HepG2 (cell line): ENCODE data around the gene RNF208. TPM values are rescaled to one million over a fixed set of nuclear protein-coding genes. Genes with fewer than 3 reads are reported as not detected.

ENCODE experiments used
- CREM ChIP-seq, 2 experiments: sonication (generic) in 1 of 2; formaldehyde crosslinking in 1 of 2; IDR thresholded peaks; 2 replicates each; pipeline versions ENCODE4 v1.4.0 to v1.6.1; 2016 to 2020; ENCODE audit warnings: antibody characterized with exemption in 1 of 2, mild to moderate bottlenecking in 1 of 2, missing genetic modification reagents in 1 of 2
- ESRRA ChIP-seq: sonication (generic); formaldehyde crosslinking; IDR thresholded peaks from 2 replicates; pipeline ENCODE4 v1.5.1; 2020; ENCODE audit warnings: mild to moderate bottlenecking, low read depth, missing genetic modification reagents
- FIP1L1 ChIP-seq: fragments of 200-400 bp; formaldehyde crosslinking; IDR thresholded peaks from 2 replicates; pipeline ENCODE4 v1.6.1; 2018; ENCODE audit warnings: low read depth, mild to moderate bottlenecking, low read length, moderate library complexity, borderline replicate concordance; ENCODE audit not compliant: insufficient read depth
- HNRNPLL ChIP-seq: fragments of 200-400 bp; formaldehyde crosslinking; IDR thresholded peaks from 2 replicates; pipeline ENCODE4 v1.6.1; 2017; ENCODE audit warnings: mild to moderate bottlenecking, low read depth, low read length; ENCODE audit not compliant: poor library complexity, severe bottlenecking
- HOXA3 ChIP-seq: sonication (generic); formaldehyde crosslinking; IDR thresholded peaks from 2 replicates; pipeline ENCODE4 v1.5.0; 2020; ENCODE audit warnings: missing genetic modification reagents
- IKZF5 ChIP-seq: IDR thresholded peaks from 2 replicates; pipeline ENCODE4 v1.6.1; 2018; ENCODE audit warnings: missing genetic modification reagents, mild to moderate bottlenecking, missing compliant biosample characterization
- MXD1 ChIP-seq: sonication (generic); formaldehyde crosslinking; IDR thresholded peaks from 2 replicates; pipeline ENCODE4 v1.4.0; 2020; ENCODE audit warnings: mild to moderate bottlenecking, missing genetic modification reagents
- PAX8 ChIP-seq: sonication (generic); formaldehyde crosslinking; IDR thresholded peaks from 2 replicates; pipeline ENCODE4 v1.8.0; 2022; ENCODE audit warnings: mild to moderate bottlenecking, missing genetic modification reagents, borderline replicate concordance
- POLR2A ChIP-seq, 2 experiments: IDR thresholded peaks; 2 replicates each; pipeline ENCODE4 v1.6.1; 2011; ENCODE audit warnings: low read depth in 2 of 2, low read length in 2 of 2, mild to moderate bottlenecking in 1 of 2, moderate library complexity in 1 of 2; ENCODE audit not compliant: insufficient read depth in 1 of 2
- PRMT3 ChIP-seq: sonication (generic); formaldehyde crosslinking; IDR thresholded peaks from 2 replicates; pipeline ENCODE4 v1.8.1; 2022; ENCODE audit warnings: low read depth, mild to moderate bottlenecking, moderate library complexity, missing genetic modification reagents, borderline replicate concordance
- SALL1 ChIP-seq: sonication (generic); formaldehyde crosslinking; IDR thresholded peaks from 2 replicates; pipeline ENCODE4 v1.8.0; 2022; ENCODE audit warnings: mild to moderate bottlenecking, missing genetic modification reagents
- SMC3 ChIP-seq: IDR thresholded peaks from 2 replicates; pipeline ENCODE4 v1.6.1; 2011; ENCODE audit warnings: low read length, improper control_type of control experiment
- TERF1 ChIP-seq: sonication (generic); formaldehyde crosslinking; IDR thresholded peaks from 2 replicates; pipeline ENCODE4 v1.8.0; 2022; ENCODE audit warnings: mild to moderate bottlenecking, missing genetic modification reagents, moderate library complexity
- UBTF ChIP-seq: sonication (generic); formaldehyde crosslinking; IDR thresholded peaks from 2 replicates; pipeline ENCODE4 v1.4.0; 2020; ENCODE audit warnings: mild to moderate bottlenecking, missing genetic modification reagents
- ZFP41 ChIP-seq: sonication (generic); formaldehyde crosslinking; IDR thresholded peaks from 2 replicates; pipeline ENCODE4 v1.4.0; 2020; ENCODE audit warnings: mild to moderate bottlenecking, missing genetic modification reagents, borderline replicate concordance
- ZFX ChIP-seq: sonication (generic); formaldehyde crosslinking; IDR thresholded peaks from 2 replicates; pipeline ENCODE4 v1.4.0; 2020; ENCODE audit warnings: mild to moderate bottlenecking, low read depth, missing genetic modification reagents, moderate library complexity
- ZMYM4 ChIP-seq: sonication (generic); formaldehyde crosslinking; IDR thresholded peaks from 2 replicates; pipeline ENCODE4 v1.8.1; 2023; ENCODE audit warnings: mild to moderate bottlenecking, missing genetic modification reagents
- ZNF34 ChIP-seq: sonication (generic); formaldehyde crosslinking; IDR thresholded peaks from 2 replicates; pipeline ENCODE4 v1.4.0; 2020; ENCODE audit warnings: mild to moderate bottlenecking, missing genetic modification reagents, borderline replicate concordance
- ZNF672 ChIP-seq: sonication (generic); formaldehyde crosslinking; IDR thresholded peaks from 2 replicates; pipeline ENCODE4 v1.8.1; 2022; ENCODE audit warnings: missing genetic modification reagents
- ZNF776 ChIP-seq: sonication (generic); formaldehyde crosslinking; IDR thresholded peaks from 2 replicates; pipeline ENCODE4 v1.4.0; 2020; ENCODE audit warnings: mild to moderate bottlenecking, missing genetic modification reagents
- ZNF839 ChIP-seq: sonication (generic); formaldehyde crosslinking; IDR thresholded peaks from 2 replicates; pipeline ENCODE4 v1.4.0; 2020; ENCODE audit warnings: missing genetic modification reagents, mild to moderate bottlenecking, borderline replicate concordance
- polyA plus RNA-seq, 8 experiments: library from polyadenylated mRNA; depleted of rRNA in 3 of 8; stranded (reverse) in 7 of 8; unstranded in 1 of 8; fragments of >200 nt; fragmentation: Illumina TruSeq in 4 of 8; extraction: Trizol in 4 of 8; gene quantifications; 2 replicates each; pipeline versions ENCODE4 v1.2.1 to v1.2.3, GENCODE V29; 2011 to 2016; ENCODE audit warnings: low read depth in 4 of 8, missing spikeins in 1 of 8, mixed read lengths in 1 of 8; ENCODE audit not compliant: insufficient read depth in 1 of 8
- total RNA-seq, 5 experiments: library from RNA; depleted of rRNA; stranded (reverse); fragments of >200 nt; fragmentation: Illumina TruSeq; extraction: Trizol; gene quantifications; 2 replicates each; pipeline ENCODE4 v1.2.3, GENCODE V29; 2016; ENCODE audit warnings: low read depth in 1 of 5
- TF ChIP-seq, protein P1 (sequence below): sonication (generic); formaldehyde crosslinking; conservative IDR thresholded peaks from 2 replicates; pipeline ENCODE4 v1.8.1; 2023; ENCODE audit warnings: missing genetic modification reagents

The RNF208 gene
- total and polyA plus RNA-seq, 2 of the 13 experiments (the other 11 are each of a cell fraction or from before 2014, with no cell fraction given): 1.6 to 2.1 TPM

DNA sequence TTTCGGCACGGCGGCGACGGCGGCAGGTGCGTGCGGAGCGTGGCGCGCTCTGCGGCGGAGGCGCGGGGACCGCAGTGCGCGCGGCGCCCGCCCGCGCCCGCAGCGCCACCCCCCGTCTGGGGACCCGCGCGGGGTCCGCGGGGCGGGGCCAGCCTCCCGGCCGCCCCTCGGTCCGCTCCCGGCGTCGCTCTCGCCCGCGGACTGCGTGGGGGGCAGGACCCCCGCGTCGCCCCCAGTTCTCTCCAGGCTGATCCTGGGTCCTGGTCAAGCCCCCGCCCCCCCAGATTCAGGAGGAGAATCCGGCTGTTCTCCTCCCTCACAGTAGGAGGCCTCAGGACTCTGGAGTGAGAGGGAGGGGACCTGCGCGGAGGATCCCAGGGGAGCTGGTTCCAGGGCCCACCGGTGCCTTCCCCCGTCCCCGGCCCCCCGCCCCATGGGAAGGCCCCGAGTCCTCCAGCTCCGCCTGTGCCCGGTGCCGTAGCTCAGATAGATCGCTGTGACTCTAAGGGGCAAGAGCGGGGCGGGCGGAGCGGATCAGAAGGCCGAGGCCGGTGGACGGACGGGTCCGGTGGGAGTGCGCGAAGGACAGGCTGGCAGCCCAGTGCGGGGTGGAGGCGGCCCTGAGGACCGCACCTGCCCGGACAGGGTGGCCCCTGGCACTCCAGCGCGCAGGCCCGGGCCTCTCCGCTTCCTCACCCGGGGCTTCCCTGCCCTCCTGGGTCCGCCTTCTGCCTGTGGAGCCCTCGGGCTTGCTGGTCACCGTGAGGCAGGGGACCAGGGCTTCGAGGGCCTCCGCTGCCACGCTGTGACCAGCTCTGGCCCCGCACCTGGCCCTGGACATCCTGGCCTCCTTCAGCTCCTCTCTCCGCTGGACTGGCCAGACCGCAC, at the start of gene RNF208 (continued):
- TF ChIP-seq POLR2A (IDR thresholded peaks at IDR 0.05; ENCODE audit: insufficient read depth in 1 of 2, low read depth in 2 of 2, low read length in 2 of 2) (peak in 1 of 2 experiments; percentile 21; a peak in 1 of 4 replicates), PRMT3 (CRISPR knock-in tag) (no peak), TERF1 (0 out of 2 replicates have a peak, but pooled peaks have one; percentile 31), SALL1 (CRISPR knock-in tag) (0 out of 2 replicates have a peak, but pooled peaks have one; percentile 0), HOXA3 (CRISPR knock-in tag) (no peak), CREM (IDR thresholded peaks at IDR 0.05) (no peak), CREM (CRISPR knock-in tag; IDR thresholded peaks at IDR 0.05) (no peak), ZFX (CRISPR knock-in tag) (peak; percentile 71), ZFP41 (CRISPR knock-in tag) (no peak), UBTF (CRISPR knock-in tag) (peak; percentile 83), ZNF776 (CRISPR knock-in tag) (peak; percentile 63; the same call in 1 of the 2 replicates), ESRRA (CRISPR knock-in tag) (no peak), ZNF672 (CRISPR knock-in tag) (0 out of 2 replicates have a peak, but pooled peaks have one; percentile 43), ZMYM4 (peak; percentile 56; the same call in 1 of the 2 replicates), IKZF5 (CRISPR knock-in tag) (0 out of 2 replicates have a peak, but pooled peaks have one; percentile 14), FIP1L1 (no peak), PAX8 (CRISPR knock-in tag) (no peak), MXD1 (peak; percentile 21; the same call in 1 of the 2 replicates), ZNF34 (no peak), HNRNPLL (peak; percentile 4), ZNF839 (CRISPR knock-in tag) (0 out of 2 replicates have a peak, but pooled peaks have one; percentile 24), SMC3 (no peak)
- TF ChIP-seq, protein P1, sequence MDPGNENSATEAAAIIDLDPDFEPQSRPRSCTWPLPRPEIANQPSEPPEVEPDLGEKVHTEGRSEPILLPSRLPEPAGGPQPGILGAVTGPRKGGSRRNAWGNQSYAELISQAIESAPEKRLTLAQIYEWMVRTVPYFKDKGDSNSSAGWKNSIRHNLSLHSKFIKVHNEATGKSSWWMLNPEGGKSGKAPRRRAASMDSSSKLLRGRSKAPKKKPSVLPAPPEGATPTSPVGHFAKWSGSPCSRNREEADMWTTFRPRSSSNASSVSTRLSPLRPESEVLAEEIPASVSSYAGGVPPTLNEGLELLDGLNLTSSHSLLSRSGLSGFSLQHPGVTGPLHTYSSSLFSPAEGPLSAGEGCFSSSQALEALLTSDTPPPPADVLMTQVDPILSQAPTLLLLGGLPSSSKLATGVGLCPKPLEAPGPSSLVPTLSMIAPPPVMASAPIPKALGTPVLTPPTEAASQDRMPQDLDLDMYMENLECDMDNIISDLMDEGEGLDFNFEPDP (CRISPR knock-in tag): no peak
